Activated CD4-positive, alpha-beta T cell treated with anti-CD3 and anti-CD28 coated beads, Interleukin-2, amount 10 ng/mL, durations not matched to agents 24 days and 14 days (primary cell): ENCODE results near the gene PTRH1. TPM values are rescaled to one million over a fixed set of nuclear protein-coding genes. Genes with fewer than 3 reads are reported as not detected.

ENCODE experiments used
- DNase-seq: peaks from one replicate; pipeline ENCODE4 v3.0.0; 2022
- H3K27ac Mint-ChIP-seq: one replicate; pipeline ENCODE4 v1.8.0; 2022; ENCODE audit warnings: mild to moderate bottlenecking, mixed read lengths
- H3K27me3 Mint-ChIP-seq: one replicate; pipeline ENCODE4 v1.8.0; 2022; ENCODE audit warnings: mixed read lengths
- H3K36me3 Mint-ChIP-seq: one replicate; pipeline ENCODE4 v1.8.0; 2022; ENCODE audit warnings: low read depth, mild to moderate bottlenecking, mixed read lengths
- H3K4me1 Mint-ChIP-seq: one replicate; pipeline ENCODE4 v1.8.0; 2021; ENCODE audit warnings: mixed read lengths
- H3K4me3 Mint-ChIP-seq: one replicate; pipeline ENCODE4 v1.8.0; 2022; ENCODE audit warnings: mild to moderate bottlenecking, moderate library complexity, mixed read lengths
- H3K9me3 Mint-ChIP-seq: one replicate; pipeline ENCODE4 v1.8.0; 2021; ENCODE audit warnings: mixed read lengths
- intact Hi-C: fragments of 100-400 bp; cut with micrococcal nuclease; formaldehyde crosslinking; loops from one replicate; pipeline ENCODE4 v1.15.1; 2023
- total RNA-seq: library from RNA; stranded (reverse); gene quantifications from 2 replicates; pipeline ENCODE4 v1.2.3, GENCODE V29; 2022

The PTRH1 gene
- total RNA-seq, 1 donor from 2014 or later = 22.8 TPM

DNA sequence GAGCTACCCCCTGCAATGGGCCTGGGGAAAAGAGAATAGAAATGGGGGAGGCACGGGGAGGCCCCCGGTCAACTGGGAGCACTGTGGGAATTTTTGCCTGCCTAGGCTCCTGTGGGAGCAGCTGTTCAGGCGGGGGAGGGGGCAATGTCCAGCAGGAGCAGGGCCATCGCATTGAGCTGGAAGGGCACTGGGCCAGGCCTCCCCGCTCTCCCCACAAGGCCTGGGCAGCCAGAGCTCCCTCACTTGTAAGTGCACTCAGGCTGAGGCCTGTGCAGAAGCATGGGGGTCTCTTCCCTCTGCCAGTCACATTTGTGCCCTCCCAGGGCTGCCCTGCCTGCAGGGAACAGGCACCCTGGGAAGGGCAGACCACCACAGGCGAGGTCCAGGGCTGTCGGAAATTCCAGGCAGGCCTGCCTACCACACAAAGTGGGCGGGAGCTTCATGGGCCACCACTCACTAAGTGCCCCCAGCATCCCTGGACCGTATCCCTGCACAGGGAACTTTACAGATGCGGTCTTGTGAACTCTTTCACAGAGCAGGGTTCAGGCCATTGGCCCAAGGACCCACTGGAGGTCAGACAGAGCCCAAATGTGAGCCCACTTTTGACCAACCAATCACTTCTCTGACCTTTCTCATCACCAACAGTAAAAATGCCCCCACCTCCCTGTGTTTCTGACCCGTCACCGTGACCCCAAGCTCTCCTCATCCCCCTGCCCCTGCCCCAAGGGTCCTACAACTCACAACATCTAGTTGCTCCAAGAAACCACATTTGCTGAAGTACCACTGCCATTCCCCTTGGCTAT lies 9.7 kb downstream of the PTRH1 start:
- no peak for DNase-seq
- Mint-ChIP-seq H3K36me3 (no peaks in the 10 kb centered on the region), H3K4me3 (no peak overlapping the region), H3K4me1 (peaks cover 10% of the 10 kb centered on the region), H3K9me3 (no peaks in the 10 kb centered on the region), H3K27ac (no peak overlapping the region), H3K27me3 (no peaks in the 10 kb centered on the region)
- intact Hi-C loops = no loop called here

DNA sequence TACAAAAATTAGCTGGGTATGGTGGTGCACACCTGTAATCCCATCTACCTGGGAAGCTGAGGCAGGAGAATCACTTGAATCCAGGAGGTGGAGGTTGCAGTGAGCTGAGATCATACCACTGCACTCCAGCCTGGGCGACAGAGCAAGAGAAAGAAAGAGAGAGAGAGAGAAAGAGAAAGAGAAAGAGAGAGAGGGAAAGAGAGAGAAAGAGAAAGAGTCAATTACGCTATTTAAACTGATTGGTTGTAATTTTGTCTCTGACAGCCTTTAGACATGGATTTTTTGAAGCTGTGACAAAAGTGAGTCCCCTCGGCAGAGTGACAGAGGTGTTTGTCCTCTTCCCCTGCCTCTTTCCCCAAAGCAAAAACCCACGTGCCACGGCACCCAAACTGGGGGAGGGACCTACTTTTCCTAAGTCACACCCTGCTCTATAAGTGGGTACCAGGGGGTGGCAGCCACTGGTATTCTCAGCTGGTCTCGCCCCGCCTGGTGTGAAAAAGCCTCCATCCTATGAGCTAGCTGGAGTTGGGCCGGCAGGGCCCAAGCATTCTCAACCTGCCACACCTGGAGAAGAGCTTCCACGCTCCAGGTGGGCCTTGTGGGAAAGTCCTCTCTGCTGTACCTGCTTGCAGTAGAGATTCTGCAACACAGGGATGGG lies 12.0 kb downstream of the PTRH1 start:
- H3K4me1 Mint-ChIP-seq = peaks cover 12% of the 10 kb centered on the region
- no peaks in the 10 kb centered on the region for H3K27me3 Mint-ChIP-seq
- DNase-seq = no peak
- H3K9me3 Mint-ChIP-seq = no peaks in the 10 kb centered on the region
- H3K36me3 Mint-ChIP-seq = no peaks in the 10 kb centered on the region
- intact Hi-C loops = no loop called here
- H3K27ac Mint-ChIP-seq = peak overlapping the region; percentile 39
- H3K4me3 Mint-ChIP-seq = no peak overlapping the region

DNA sequence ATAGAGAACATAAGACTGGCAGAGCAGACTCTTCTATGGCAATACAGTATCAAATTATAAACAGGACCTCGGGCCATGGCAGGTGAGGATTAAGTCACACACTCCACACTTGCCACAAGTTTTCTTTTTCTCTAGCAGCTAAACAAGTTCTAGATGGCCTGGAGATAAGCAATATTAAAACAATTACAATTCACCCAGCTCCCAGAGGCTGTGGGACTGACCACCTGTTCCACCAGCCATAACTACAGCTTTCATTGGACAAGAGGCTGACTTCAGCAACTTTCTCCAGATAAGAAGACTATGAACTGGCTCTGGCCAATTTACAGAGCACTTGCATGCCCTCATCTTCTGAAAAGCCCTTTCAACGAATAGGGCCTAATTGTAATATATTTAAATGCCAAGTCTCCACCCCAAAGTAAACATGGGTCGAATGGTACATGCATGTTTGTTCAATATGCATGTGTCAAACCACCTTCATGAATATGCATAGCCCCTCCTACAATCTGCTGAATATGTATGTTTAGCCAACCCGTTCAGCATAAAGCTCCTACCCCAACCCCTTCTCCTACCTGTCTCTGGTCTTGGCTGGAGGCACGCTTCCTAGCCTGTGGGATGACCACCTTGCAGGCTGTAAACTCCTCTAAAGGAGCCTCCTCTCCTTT lies 14.7 kb downstream of the PTRH1 start:
- H3K9me3 Mint-ChIP-seq = no peaks in the 10 kb centered on the region
- intact Hi-C loops = no loop called here
- H3K27ac Mint-ChIP-seq = no peak overlapping the region
- H3K4me3 Mint-ChIP-seq = peak overlapping the region; percentile 4
- H3K4me1 Mint-ChIP-seq = peaks cover 7% of the 10 kb centered on the region
- no peaks in the 10 kb centered on the region for H3K27me3 Mint-ChIP-seq
- no peak for DNase-seq
- no peaks in the 10 kb centered on the region for H3K36me3 Mint-ChIP-seq

DNA sequence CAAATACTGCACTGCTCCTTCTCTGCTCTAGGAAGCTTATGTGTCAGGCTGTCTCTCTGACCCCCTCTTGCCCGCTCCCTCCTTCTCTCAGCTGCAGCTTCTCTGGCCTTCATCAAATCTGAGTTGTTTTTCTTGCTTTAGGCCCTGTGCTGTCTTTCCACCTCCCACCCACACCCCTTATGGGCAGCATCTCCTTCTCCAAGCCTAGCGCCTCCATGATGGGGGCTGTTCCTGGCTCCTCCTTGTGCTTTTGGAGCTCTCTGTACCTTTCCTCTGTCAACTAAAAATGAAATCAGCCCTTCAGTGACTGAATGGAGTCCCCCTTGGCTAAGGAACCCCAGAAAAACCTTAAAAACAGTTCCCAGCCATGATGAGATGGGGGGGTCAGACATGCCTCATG lies 15.3 kb downstream of the PTRH1 start:
- DNase-seq = no peak
- intact Hi-C loops = no loop called here
- no peaks in the 10 kb centered on the region for H3K27me3 Mint-ChIP-seq
- H3K4me1 Mint-ChIP-seq = peaks cover 7% of the 10 kb centered on the region
- no peaks in the 10 kb centered on the region for H3K36me3 Mint-ChIP-seq
- H3K4me3 Mint-ChIP-seq = peak overlapping the region; percentile 4
- no peaks in the 10 kb centered on the region for H3K9me3 Mint-ChIP-seq
- no peak overlapping the region for H3K27ac Mint-ChIP-seq

DNA sequence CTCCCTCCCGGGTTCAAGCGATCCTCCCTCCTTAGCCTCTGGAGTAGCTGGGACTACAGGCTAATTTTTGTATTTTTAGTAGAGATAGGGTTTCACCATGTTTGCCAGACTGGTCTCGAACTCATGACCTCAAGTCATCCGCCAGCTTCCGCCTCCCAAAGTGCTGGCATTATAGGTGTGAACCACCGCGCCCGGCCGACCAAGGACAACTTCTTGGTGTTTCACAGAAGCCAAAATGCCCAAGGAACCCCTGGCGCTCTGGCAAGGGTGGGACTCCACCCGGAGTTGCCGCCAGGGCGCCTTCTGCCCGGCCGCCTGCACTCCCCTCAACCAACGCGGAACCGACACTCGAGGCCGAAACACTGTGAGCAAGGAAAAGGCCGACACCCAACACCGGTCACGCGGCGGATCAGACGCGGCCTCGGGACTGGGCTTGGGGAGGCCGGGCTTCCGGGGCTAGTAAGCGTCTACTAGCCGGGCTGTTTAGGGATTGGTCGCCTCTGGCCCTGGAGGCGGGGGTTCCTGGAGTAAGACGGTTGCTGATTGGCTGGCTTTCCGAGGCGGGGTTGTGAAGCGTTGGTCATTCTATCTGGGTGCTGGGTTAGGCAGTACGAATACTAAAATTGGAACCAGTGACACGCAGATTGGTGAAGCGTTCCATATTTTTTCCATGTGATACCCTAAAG lies 16.3 kb downstream of the PTRH1 start:
- peak; percentile 95 for DNase-seq
- H3K4me1 Mint-ChIP-seq = peaks cover 7% of the 10 kb centered on the region
- peak overlapping the region; percentile 71 for H3K4me3 Mint-ChIP-seq
- H3K36me3 Mint-ChIP-seq = no peaks in the 10 kb centered on the region
- H3K27me3 Mint-ChIP-seq = no peaks in the 10 kb centered on the region
- no peaks in the 10 kb centered on the region for H3K9me3 Mint-ChIP-seq
- intact Hi-C loops = loop anchor here (1.0 kb wide), 1 partner anchor 16 kb away; the partner anchor contains the start of gene PTRH1
- H3K27ac Mint-ChIP-seq = peak overlapping the region; percentile 69

DNA sequence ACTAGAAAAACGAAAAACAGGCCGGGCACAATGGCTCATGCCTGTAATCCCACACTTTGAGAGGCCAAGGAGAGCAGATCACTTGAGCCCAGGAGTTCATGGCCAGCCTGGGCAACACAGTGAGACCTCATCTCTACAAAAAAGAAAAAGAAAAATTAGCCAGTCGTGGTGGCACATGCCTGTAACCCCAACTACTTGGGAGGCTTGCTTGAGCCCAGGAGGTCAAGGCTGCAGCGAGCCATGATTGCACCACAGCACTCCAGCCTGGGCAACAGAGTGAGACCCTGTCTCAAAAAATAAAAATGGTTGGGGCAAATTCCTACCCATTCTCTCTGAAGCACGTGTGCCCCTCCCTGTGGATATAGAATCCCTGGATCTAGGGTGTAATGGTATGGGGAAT lies 17.1 kb downstream of the PTRH1 start:
- no peak for DNase-seq
- intact Hi-C loops = no loop called here
- H3K4me1 Mint-ChIP-seq = peaks cover 7% of the 10 kb centered on the region
- no peaks in the 10 kb centered on the region for H3K36me3 Mint-ChIP-seq
- H3K27me3 Mint-ChIP-seq = no peaks in the 10 kb centered on the region
- peak overlapping the region; percentile 34 for H3K4me3 Mint-ChIP-seq
- no peaks in the 10 kb centered on the region for H3K9me3 Mint-ChIP-seq
- H3K27ac Mint-ChIP-seq = no peak overlapping the region

DNA sequence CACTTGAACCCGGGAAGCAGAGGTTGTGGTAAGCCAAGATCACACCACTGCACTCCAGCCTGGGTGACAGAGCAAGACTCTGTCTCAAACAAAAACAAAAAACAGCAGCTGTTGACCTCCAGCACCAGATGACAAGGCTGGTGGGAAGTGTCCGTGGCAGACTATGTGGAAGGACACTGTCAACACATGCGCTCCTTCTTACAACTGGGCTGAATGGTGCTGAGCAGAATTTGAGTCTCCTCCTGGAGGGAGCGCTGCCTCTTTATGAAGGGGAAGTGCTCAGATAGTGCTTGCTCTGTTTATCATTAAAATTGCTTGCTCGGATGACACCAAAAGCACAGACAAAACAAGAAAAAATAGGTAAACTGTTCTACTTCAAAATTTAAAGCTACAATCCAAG lies 17.9 kb downstream of the PTRH1 start:
- intact Hi-C loops = no loop called here

DNA sequence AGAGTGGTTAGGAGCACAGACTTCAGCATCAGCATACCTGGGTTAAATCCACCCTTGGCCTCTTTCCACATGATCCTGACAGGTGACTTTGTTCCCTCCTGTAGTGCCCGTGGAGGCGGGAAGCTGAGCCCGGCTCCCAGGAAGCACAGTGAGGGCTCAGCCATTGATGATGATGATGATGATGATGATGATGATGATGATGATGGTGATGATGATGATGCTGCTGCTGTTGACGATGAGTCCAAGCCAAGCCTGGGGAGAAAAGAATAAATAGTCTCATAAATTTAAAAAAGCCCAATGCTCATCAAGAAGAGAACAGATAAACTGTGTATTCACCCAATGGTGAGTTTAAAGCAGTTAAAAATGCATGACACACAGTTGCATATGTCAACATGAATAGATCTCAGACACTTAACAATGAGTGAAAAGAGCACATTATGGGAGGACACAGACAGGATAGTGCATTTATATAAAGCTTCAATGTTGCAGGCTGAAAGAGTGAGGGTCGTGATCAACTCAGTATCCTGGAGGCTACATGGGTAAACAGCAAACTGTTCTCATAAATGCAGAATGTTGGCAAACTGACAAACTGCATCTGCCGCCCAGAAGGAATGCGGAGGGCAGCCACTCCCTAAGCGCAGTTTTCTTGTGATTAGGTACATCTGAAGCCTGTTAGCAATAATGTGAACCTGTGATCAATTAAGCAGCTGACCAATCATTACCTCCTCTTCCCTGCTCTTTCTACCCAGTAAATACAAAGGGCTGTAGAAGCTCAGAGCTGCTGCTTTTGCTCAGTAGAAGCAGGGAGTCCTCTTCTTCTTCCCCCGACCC lies 20.4 kb downstream of the PTRH1 start:
- no peak overlapping the region for H3K4me3 Mint-ChIP-seq
- intact Hi-C loops = no loop called here
- no peak overlapping the region for H3K27ac Mint-ChIP-seq
- DNase-seq = no peak
- no peaks in the 10 kb centered on the region for H3K9me3 Mint-ChIP-seq
- H3K4me1 Mint-ChIP-seq = peaks cover 5% of the 10 kb centered on the region
- H3K27me3 Mint-ChIP-seq = no peaks in the 10 kb centered on the region
- H3K36me3 Mint-ChIP-seq = no peaks in the 10 kb centered on the region

More for the DNA sequence above, 17.9 kb downstream of the PTRH1 start:
- H3K9me3 Mint-ChIP-seq = no peaks in the 10 kb centered on the region
- H3K27ac Mint-ChIP-seq = no peak overlapping the region
- no peaks in the 10 kb centered on the region for H3K36me3 Mint-ChIP-seq
- no peak for DNase-seq
- H3K4me3 Mint-ChIP-seq = no peak overlapping the region
- H3K4me1 Mint-ChIP-seq = peaks cover 5% of the 10 kb centered on the region
- H3K27me3 Mint-ChIP-seq = no peaks in the 10 kb centered on the region

DNA sequence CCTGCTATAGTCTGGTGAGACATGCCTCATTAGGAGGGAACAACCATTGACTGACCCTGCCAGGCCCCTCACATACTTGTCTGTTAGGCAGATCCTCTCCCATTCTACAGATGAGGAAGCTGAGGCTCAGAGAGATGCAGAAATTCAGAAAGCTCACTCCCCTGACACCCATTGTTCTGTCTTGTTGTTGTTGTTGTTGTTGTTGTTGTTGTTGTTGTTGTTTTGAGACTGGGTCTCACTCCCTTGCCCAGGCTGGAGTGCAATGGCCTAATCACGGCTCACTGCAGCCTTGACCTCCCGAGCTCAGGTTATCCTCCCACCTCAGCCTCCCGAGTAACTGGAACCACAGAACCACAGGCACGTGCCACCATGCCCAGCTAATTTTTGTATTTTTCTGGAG lies 21.8 kb downstream of the PTRH1 start:
- intact Hi-C loops = no loop called here
- no peak overlapping the region for H3K4me3 Mint-ChIP-seq
- no peaks in the 10 kb centered on the region for H3K27me3 Mint-ChIP-seq
- no peaks in the 10 kb centered on the region for H3K4me1 Mint-ChIP-seq
- H3K36me3 Mint-ChIP-seq = no peaks in the 10 kb centered on the region
- no peak for DNase-seq
- no peaks in the 10 kb centered on the region for H3K9me3 Mint-ChIP-seq
- H3K27ac Mint-ChIP-seq = no peak overlapping the region

DNA sequence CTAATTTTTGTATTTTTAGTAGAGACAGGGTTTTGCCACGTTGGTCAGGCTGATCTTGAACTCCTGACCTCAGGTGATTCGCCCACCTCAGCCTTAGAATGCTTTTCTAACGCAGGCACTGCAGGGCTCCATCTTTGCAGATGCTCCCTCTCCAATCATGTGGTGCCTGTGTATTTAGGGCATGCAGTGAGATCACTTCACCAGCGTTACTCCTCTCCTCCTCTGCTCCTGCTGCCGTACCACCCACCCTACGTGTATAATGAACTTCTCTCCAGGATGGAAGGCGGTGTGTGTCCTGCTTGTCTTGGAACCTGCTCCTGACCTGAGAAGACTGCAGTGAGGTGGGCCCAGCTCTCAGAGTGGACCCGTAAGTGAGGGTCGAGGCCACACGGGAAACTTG lies 22.3 kb downstream of the PTRH1 start:
- Mint-ChIP-seq H3K9me3 (no peaks in the 10 kb centered on the region), H3K27me3 (no peaks in the 10 kb centered on the region)
- intact Hi-C loops = no loop called here

DNA sequence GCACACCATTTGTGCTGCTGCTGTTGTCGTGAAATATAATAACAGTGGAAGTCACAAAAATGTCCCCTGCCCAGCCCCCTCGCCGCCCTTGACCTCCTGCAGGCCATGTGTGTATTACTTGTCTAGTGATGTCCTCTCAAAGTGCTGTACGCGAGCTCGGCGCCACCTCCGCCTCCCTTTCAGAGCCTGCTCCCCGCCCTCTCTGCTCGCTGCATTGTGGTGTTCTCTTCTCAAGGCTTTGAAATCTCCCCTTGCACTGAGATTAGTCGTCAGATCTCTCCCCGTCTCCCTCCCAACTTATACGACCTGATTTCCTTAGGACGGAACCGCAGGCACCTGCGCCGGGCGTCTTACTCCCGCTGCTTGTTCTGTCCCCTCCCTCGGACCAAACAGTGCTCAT lies 23.4 kb downstream of the PTRH1 start:
- intact Hi-C loops = no loop called here
- no peaks in the 10 kb centered on the region for H3K36me3 Mint-ChIP-seq
- H3K27me3 Mint-ChIP-seq = no peaks in the 10 kb centered on the region
- no peak overlapping the region for H3K4me3 Mint-ChIP-seq
- no peaks in the 10 kb centered on the region for H3K4me1 Mint-ChIP-seq
- H3K27ac Mint-ChIP-seq = no peak overlapping the region
- H3K9me3 Mint-ChIP-seq = no peaks in the 10 kb centered on the region
- no peak for DNase-seq

More for the DNA sequence above, 22.3 kb downstream of the PTRH1 start:
- Mint-ChIP-seq H3K36me3 (no peaks in the 10 kb centered on the region), H3K4me1 (no peaks in the 10 kb centered on the region), H3K27ac (no peak overlapping the region), H3K4me3 (no peak overlapping the region)
- DNase-seq = no peak

DNA sequence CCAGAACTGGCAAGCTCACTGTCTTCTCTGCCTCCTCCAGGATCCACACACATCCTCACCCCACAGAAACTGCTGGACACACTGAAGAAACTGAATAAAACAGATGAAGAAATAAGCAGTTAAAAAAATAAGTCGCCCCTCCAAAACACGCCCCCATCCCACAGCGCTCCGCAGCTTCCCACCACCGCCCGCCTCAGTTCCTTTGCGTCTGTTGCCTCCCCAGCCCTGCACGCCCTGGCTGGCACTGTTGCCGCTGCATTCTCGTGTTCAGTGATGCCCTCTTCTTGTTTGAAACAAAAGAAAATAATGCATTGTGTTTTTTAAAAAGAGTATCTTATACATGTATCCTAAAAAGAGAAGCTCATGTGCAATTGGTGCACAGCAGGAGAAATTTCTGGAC lies 24.7 kb downstream of the PTRH1 start:
- DNase-seq = no peak
- Mint-ChIP-seq H3K36me3 (no peaks in the 10 kb centered on the region), H3K9me3 (no peaks in the 10 kb centered on the region), H3K27me3 (no peaks in the 10 kb centered on the region), H3K4me3 (no peak overlapping the region), H3K4me1 (no peaks in the 10 kb centered on the region), H3K27ac (no peak overlapping the region)
- intact Hi-C loops = no loop called here

DNA sequence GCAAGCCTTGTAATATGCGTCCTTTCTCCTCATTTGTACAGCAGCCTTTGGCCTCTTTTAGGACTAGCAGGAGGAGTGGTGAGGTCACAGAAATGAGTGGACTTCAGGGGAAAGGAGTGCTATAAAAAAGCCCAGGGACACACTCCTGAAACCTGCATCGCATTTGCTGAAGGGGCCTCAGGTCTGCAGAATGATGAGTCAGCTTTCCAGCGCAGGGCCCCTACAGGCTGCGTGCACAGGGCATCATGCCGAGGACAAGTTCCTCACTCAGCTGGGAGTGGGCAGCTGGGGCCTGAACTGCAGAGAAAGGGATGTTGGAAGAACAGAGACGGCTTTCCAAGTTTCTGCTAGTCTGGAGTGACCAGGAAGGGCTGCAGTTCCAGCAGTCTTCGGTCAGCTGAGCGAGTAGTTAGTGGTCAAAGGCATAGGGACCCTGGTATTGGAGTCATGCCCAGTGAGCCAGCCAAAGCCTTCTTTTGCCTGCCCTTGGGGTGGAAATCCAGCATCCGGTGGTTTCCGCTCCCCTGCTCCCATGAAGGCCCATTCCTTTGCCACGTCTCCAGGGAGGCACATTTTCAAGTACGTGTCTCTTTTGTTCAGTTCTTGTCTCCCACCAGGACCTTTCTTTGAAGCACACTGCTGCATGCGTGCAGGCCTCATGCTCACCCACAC lies 26.0 kb downstream of the PTRH1 start:
- no peaks in the 10 kb centered on the region for H3K27me3 Mint-ChIP-seq
- no peak for DNase-seq
- intact Hi-C loops = no loop called here
- no peak overlapping the region for H3K4me3 Mint-ChIP-seq
- no peaks in the 10 kb centered on the region for H3K9me3 Mint-ChIP-seq
- no peak overlapping the region for H3K27ac Mint-ChIP-seq
- no peaks in the 10 kb centered on the region for H3K4me1 Mint-ChIP-seq
- H3K36me3 Mint-ChIP-seq = no peaks in the 10 kb centered on the region
